Cardiac fibroblast (primary cell): ENCODE data around the gene ELP4.
A peak's percentile ranks its signal among the peaks of the same experiment; 100 is the strongest.

Experiments
- DNase-seq, 2 donors: peaks; one replicate each; pipeline versions ENCODE4 v3.0.0 to v3.0.0-alpha.2; 2010; ENCODE audit warnings: low read depth in 2 of 2
- H3K4me3 ChIP-seq, 2 donors: replicated peaks in 1 of 2; 1 replicate in 1 of 2; 2 replicates in 1 of 2; pipeline ENCODE4 v1.5.1; 2011; ENCODE audit warnings: low read depth in 2 of 2, low read length in 2 of 2, mild to moderate bottlenecking in 2 of 2, moderate library complexity in 1 of 2
- CTCF ChIP-seq: IDR thresholded peaks from one replicate; pipeline ENCODE4 v1.5.1; 2011; ENCODE audit warnings: low read depth, mild to moderate bottlenecking, low read length, inconsistent platforms

Gene ELP4

GRCh38 chr11:31795706-31796498 is 286.3 kb downstream of the ELP4 start:
- no peak for TF ChIP-seq CTCF
- H3K4me3 ChIP-seq, result no peak overlapping the region
- no peak for DNase-seq

DNA sequence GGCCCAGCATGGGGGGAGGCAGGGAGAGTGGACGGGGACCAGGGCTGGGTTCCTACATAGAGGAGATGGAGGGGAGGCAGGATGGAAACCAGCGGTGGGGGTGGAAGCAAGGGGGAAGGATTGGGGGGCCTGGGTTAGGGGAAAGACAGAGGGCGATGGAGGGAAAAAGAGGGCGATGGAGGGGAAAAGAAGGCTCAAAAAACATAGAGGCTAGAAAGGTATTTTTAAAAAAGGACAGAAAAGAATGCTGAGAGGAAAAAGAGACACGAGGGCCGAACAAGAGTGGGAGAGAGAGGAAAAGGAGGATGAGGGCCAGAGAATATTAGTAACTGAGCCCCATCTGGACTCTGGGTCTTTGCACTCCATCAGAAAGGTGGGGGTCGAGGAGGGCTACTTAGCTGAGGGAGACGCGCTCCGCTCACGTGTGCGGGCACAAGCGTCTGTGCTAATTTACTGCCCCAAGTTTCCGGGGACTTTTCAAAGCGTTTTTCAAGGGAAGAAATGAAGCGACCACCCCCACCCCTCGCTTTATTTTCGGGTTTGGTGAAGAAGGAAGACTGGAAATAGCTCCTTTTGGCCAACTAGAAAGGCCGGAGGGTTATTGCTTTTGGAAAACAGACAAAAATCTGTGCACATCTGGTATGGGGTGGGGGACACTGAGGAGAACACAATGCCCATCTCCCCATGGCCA is 287.1 kb downstream of the ELP4 start:
- no peak for DNase-seq
- no peak for TF ChIP-seq CTCF
- H3K4me3 ChIP-seq, result no peak overlapping the region

DNA sequence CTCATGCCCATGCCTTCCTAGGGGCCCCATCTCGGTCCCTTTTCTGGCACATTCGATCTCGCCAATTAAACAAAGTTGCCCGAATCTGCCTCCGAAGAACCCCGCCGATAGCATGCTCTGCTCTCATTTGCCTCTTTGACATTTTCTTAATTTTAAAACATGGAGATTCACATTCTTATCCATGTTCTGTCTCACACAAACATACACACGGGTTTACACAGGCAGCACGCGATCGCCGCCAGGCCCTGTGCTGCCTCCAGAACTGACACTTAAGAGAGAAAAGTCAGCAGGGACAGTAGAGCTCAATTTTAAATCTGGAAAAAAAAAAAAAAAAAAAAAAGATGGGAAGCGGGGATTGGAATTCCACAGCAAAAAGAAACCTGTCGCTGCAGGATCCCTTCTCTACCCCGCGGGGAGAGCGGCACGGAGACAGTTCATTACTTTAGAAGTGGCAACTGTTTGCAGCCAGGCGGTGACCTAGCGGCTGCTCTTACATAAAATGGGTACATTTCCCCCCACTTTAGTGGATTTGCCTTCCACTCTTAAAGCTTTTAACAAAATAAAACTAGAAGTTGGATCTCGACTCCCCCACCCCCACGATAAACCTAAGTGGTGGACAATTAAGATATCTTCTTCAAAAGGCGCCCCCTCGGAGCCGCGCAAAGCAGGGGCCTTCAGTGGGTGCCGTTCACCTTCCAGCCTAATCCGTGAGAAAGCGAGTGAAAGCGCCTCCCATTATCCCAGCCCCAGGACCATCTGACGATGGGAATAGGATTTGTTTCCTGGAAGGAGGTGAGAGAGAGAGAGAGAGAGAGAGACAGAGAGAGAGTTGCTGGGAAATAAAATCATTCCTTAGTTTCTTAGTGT is 287.9 kb downstream of the ELP4 start:
- H3K4me3 ChIP-seq, result no peak overlapping the region
- DNase-seq, result no peak
- no peak for TF ChIP-seq CTCF

- DNase-seq, result no peak
- H3K4me3 ChIP-seq, result no peak overlapping the region
Observed at GRCh38 chr11:31798057-31798553, 288.5 kb downstream of the ELP4 start.

GRCh38 chr11:31798554-31799434 is 289.2 kb downstream of the ELP4 start:
- H3K4me3 ChIP-seq, result no peak overlapping the region
- DNase-seq, result no peak
- TF ChIP-seq CTCF, result peak; percentile 22

More at GRCh38 chr11:31798057-31798553, 288.5 kb downstream of the ELP4 start:
- no peak for TF ChIP-seq CTCF
